ENCODE results near the gene MYO1B. TPM values are rescaled to one million over a fixed set of nuclear protein-coding genes. Genes with fewer than 3 reads are reported as not detected.

The MYO1B gene
- total and polyA plus RNA-seq, 5 donors from 2014 or later = not detected

DNA sequence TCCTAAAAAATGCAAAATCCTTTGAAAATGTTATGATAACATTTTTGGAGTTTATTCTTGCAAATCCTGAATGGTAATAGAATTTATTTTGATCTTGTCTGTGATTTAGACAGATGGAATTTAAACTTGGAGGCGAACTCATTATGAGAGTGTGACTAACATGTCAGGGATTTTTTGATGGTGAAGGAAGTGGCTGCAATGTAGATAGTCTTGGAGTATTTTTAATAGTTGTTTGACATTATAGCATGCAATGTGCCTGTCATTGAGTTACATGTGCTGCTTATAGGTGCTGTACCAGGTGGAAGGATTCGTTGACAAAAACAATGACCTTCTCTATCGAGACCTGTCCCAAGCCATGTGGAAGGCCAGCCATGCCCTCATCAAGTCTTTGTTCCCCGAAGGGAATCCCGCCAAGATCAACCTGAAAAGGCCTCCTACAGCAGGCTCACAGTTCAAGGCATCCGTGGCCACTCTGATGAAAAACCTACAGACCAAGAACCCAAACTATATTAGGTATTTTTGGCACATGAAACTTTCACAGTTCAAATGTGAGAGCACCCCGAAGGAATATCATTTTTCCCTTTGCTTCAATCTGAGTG is 141.8 kb downstream of the MYO1B start:
- peaks cover 0 to 1% (median 0%) of the 10 kb centered on the region in 7 donors for H3K9me3 Mint-ChIP-seq

GRCh38 chr2:191389288-191389687 is 144.1 kb downstream of the MYO1B start:
- Mint-ChIP-seq H3K4me3 (no peak overlapping the region), H3K27me3 (peaks cover 7% of the 10 kb centered on the region)
- H3K4me1 ChIP-seq (ENCODE audit: control insufficient read depth, insufficient read depth, low read length, poor library complexity, severe bottlenecking) = no peaks in the 10 kb centered on the region

More for the DNA sequence above, 141.8 kb downstream of the MYO1B start:
- H3K27ac Mint-ChIP-seq = no peak overlapping the region
- no peaks in the 10 kb centered on the region for H3K27me3 ChIP-seq (ENCODE audit: control insufficient read depth, insufficient read depth, low read length)
- no peaks in the 10 kb centered on the region for H3K36me3 ChIP-seq (ENCODE audit: control insufficient read depth, insufficient read depth, low read length)
- no peak overlapping the region for H3K4me3 ChIP-seq (ENCODE audit: low read depth, low read length)
- DNase-seq = no peak
- H3K4me1 ChIP-seq (ENCODE audit: control insufficient read depth, insufficient read depth, low read length, poor library complexity, severe bottlenecking) = no peaks in the 10 kb centered on the region
- no peaks in the 10 kb centered on the region for H3K36me3 Mint-ChIP-seq
- H3K4me3 Mint-ChIP-seq = no peak overlapping the region
- H3K9me3 ChIP-seq (ENCODE audit: control insufficient read depth in 2 of 2, low read length in 2 of 2) = no peaks in the 10 kb centered on the region
- ATAC-seq (ENCODE audit: low read depth in 2 of 2) = no peak
- H3K4me1 Mint-ChIP-seq = no peaks in the 10 kb centered on the region
- H3K27ac ChIP-seq (ENCODE audit: insufficient read depth, low read length, poor library complexity, severe bottlenecking) = no peak overlapping the region
- peaks cover 1% of the 10 kb centered on the region for H3K27me3 Mint-ChIP-seq

GRCh38 chr2:191391171-191391570 is 146.0 kb downstream of the MYO1B start:
- Histone ChIP-seq H3K36me3 (ENCODE audit: control insufficient read depth, insufficient read depth, low read length) (no peaks in the 10 kb centered on the region), H3K27ac (ENCODE audit: insufficient read depth, low read length, poor library complexity, severe bottlenecking) (no peak overlapping the region), H3K4me3 (ENCODE audit: low read depth, low read length) (no peak overlapping the region), H3K9me3 (ENCODE audit: control insufficient read depth in 2 of 2, low read length in 2 of 2) (no peaks in the 10 kb centered on the region), H3K27me3 (ENCODE audit: control insufficient read depth, insufficient read depth, low read length) (no peaks in the 10 kb centered on the region), H3K4me1 (ENCODE audit: control insufficient read depth, insufficient read depth, low read length, poor library complexity, severe bottlenecking) (no peaks in the 10 kb centered on the region)
- H3K27ac Mint-ChIP-seq = no peak overlapping the region
- H3K9me3 Mint-ChIP-seq = peaks cover 0 to 1% (median 0%) of the 10 kb centered on the region in 7 donors
- H3K27me3 Mint-ChIP-seq = peaks cover 7% of the 10 kb centered on the region
- no peak overlapping the region for H3K4me3 Mint-ChIP-seq
- H3K36me3 Mint-ChIP-seq = no peaks in the 10 kb centered on the region
- ATAC-seq (ENCODE audit: low read depth in 2 of 2) (peak in 1 of 2 donors; percentile 22), DNase-seq (no peak)
- no peaks in the 10 kb centered on the region for H3K4me1 Mint-ChIP-seq

More at GRCh38 chr2:191389288-191389687, 144.1 kb downstream of the MYO1B start:
- H3K36me3 Mint-ChIP-seq = no peaks in the 10 kb centered on the region
- H3K4me1 Mint-ChIP-seq = no peaks in the 10 kb centered on the region
- Histone ChIP-seq H3K27me3 (ENCODE audit: control insufficient read depth, insufficient read depth, low read length) (no peaks in the 10 kb centered on the region), H3K9me3 (ENCODE audit: control insufficient read depth in 2 of 2, low read length in 2 of 2) (no peaks in the 10 kb centered on the region), H3K4me3 (ENCODE audit: low read depth, low read length) (no peak overlapping the region), H3K27ac (ENCODE audit: insufficient read depth, low read length, poor library complexity, severe bottlenecking) (no peak overlapping the region), H3K36me3 (ENCODE audit: control insufficient read depth, insufficient read depth, low read length) (no peaks in the 10 kb centered on the region)
- DNase-seq = no peak
- ATAC-seq (ENCODE audit: low read depth in 2 of 2) = no peak
- no peak overlapping the region for H3K27ac Mint-ChIP-seq
- H3K9me3 Mint-ChIP-seq = peaks cover 0 to 1% (median 0%) of the 10 kb centered on the region in 7 donors

- Histone ChIP-seq H3K4me3 (ENCODE audit: low read depth, low read length) (no peak overlapping the region), H3K27me3 (ENCODE audit: control insufficient read depth, insufficient read depth, low read length) (no peaks in the 10 kb centered on the region), H3K27ac (ENCODE audit: insufficient read depth, low read length, poor library complexity, severe bottlenecking) (no peak overlapping the region), H3K36me3 (ENCODE audit: control insufficient read depth, insufficient read depth, low read length) (no peaks in the 10 kb centered on the region), H3K4me1 (ENCODE audit: control insufficient read depth, insufficient read depth, low read length, poor library complexity, severe bottlenecking) (no peaks in the 10 kb centered on the region), H3K9me3 (ENCODE audit: control insufficient read depth in 2 of 2, low read length in 2 of 2) (no peaks in the 10 kb centered on the region)
- no peaks in the 10 kb centered on the region for H3K4me1 Mint-ChIP-seq
- no peaks in the 10 kb centered on the region for H3K36me3 Mint-ChIP-seq
- no peak overlapping the region for H3K4me3 Mint-ChIP-seq
- ATAC-seq (ENCODE audit: low read depth in 2 of 2) = no peak
- H3K27me3 Mint-ChIP-seq = peaks cover 7% of the 10 kb centered on the region
- DNase-seq = no peak
- H3K9me3 Mint-ChIP-seq = no peaks in the 10 kb centered on the region
- H3K27ac Mint-ChIP-seq = peak overlapping the region in 1 of 3 donors; percentile 50
Measured at GRCh38 chr2:191394043-191394442, 148.8 kb downstream of the MYO1B start.

DNA sequence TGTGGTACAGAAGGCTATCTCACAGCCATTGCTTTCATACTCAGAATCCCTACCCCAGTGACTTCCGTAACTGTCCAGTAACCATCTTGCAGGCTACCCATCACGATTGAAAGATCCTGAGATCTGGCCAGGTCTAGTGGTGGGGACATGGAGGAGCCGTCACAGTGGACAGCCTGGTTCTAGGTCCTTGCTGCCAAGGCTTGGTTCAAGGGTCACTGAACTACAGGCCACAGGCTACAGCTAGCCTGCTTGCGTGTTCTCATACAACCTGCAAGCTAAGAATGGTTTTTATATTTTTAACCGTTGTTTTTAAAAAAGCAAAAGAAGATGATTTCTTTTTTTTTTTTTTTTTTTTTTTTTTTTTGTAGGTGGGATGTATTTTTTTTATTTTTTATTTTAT is 151.6 kb downstream of the MYO1B start:
- peaks cover 2% of the 10 kb centered on the region for H3K27me3 ChIP-seq (ENCODE audit: control insufficient read depth, insufficient read depth, low read length)
- no peaks in the 10 kb centered on the region for H3K9me3 Mint-ChIP-seq
- no peaks in the 10 kb centered on the region for H3K4me1 Mint-ChIP-seq
- no peaks in the 10 kb centered on the region for H3K36me3 ChIP-seq (ENCODE audit: control insufficient read depth, insufficient read depth, low read length)
- DNase-seq (no peak), ATAC-seq (ENCODE audit: low read depth in 2 of 2) (no peak)
- H3K27me3 Mint-ChIP-seq = peaks cover 7% of the 10 kb centered on the region
- H3K27ac Mint-ChIP-seq = no peak overlapping the region
- no peaks in the 10 kb centered on the region for H3K9me3 ChIP-seq (ENCODE audit: control insufficient read depth in 2 of 2, low read length in 2 of 2)
- H3K4me1 ChIP-seq (ENCODE audit: control insufficient read depth, insufficient read depth, low read length, poor library complexity, severe bottlenecking) = no peaks in the 10 kb centered on the region
- H3K27ac ChIP-seq (ENCODE audit: insufficient read depth, low read length, poor library complexity, severe bottlenecking) = no peak overlapping the region
- H3K4me3 ChIP-seq (ENCODE audit: low read depth, low read length) = no peak overlapping the region
- no peak overlapping the region for H3K4me3 Mint-ChIP-seq
- no peaks in the 10 kb centered on the region for H3K36me3 Mint-ChIP-seq

DNA sequence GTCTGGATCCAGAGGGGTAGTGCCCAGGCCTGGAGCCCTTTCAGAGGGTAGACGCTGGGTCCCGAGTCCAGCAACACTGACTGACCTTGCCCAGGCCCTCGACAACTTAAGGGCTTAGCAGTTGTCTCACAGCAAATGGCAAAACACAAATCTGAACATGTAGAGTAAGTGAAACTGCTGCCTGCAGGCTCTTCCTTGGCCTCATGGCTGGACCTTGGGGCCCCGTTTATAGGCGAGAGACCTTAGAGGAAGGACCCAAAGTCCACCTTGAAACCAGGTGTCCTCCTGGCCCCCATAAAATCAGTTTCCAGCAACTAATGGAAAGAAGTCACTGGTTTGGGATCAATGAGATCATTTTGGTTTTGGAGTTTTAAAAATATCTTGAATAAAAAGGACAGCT is 154.4 kb downstream of the MYO1B start:
- no peaks in the 10 kb centered on the region for H3K36me3 Mint-ChIP-seq
- H3K4me3 Mint-ChIP-seq = no peak overlapping the region
- ATAC-seq (ENCODE audit: low read depth in 2 of 2) = no peak
- Histone ChIP-seq H3K4me3 (ENCODE audit: low read depth, low read length) (no peak overlapping the region), H3K36me3 (ENCODE audit: control insufficient read depth, insufficient read depth, low read length) (no peaks in the 10 kb centered on the region), H3K27ac (ENCODE audit: insufficient read depth, low read length, poor library complexity, severe bottlenecking) (no peak overlapping the region), H3K9me3 (ENCODE audit: control insufficient read depth in 2 of 2, low read length in 2 of 2) (no peaks in the 10 kb centered on the region), H3K4me1 (ENCODE audit: control insufficient read depth, insufficient read depth, low read length, poor library complexity, severe bottlenecking) (no peaks in the 10 kb centered on the region), H3K27me3 (ENCODE audit: control insufficient read depth, insufficient read depth, low read length) (peaks cover 2% of the 10 kb centered on the region)
- peaks cover 6% of the 10 kb centered on the region for H3K27me3 Mint-ChIP-seq
- no peaks in the 10 kb centered on the region for H3K4me1 Mint-ChIP-seq
- H3K9me3 Mint-ChIP-seq = peaks cover 0 to 2% (median 0%) of the 10 kb centered on the region in 7 donors
- no peak overlapping the region for H3K27ac Mint-ChIP-seq
- no peak for DNase-seq

DNA sequence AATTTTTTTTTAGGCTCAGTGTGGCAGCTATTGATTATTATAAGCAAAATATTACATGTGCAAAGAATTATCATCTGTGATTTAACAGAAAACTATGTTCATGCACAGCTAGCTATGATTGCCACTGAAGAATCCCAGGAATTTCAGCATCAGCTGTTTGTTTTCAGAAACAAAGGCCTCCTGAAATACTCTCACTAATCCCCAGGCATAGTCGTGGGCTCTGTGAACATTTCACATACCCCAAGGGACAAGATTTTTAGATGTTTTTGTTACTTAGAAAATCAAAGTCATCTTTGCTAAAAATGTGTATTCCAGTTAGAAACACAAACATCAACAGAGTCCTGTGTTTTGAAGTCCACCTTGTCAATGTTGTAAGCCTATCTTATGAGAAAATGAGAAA is 156.1 kb downstream of the MYO1B start:
- DNase-seq (no peak), ATAC-seq (ENCODE audit: low read depth in 2 of 2) (no peak)
- Histone ChIP-seq H3K36me3 (ENCODE audit: control insufficient read depth, insufficient read depth, low read length) (no peaks in the 10 kb centered on the region), H3K4me1 (ENCODE audit: control insufficient read depth, insufficient read depth, low read length, poor library complexity, severe bottlenecking) (no peaks in the 10 kb centered on the region), H3K27ac (ENCODE audit: insufficient read depth, low read length, poor library complexity, severe bottlenecking) (no peak overlapping the region), H3K27me3 (ENCODE audit: control insufficient read depth, insufficient read depth, low read length) (peaks cover 2% of the 10 kb centered on the region), H3K9me3 (ENCODE audit: control insufficient read depth in 2 of 2, low read length in 2 of 2) (no peaks in the 10 kb centered on the region), H3K4me3 (ENCODE audit: low read depth, low read length) (no peak overlapping the region)
- Mint-ChIP-seq H3K36me3 (no peaks in the 10 kb centered on the region), H3K4me1 (no peaks in the 10 kb centered on the region), H3K27me3 (peaks cover 6% of the 10 kb centered on the region), H3K27ac (no peak overlapping the region), H3K4me3 (no peak overlapping the region), H3K9me3 (peaks cover 0 to 2% (median 0%) of the 10 kb centered on the region in 7 donors)

DNA sequence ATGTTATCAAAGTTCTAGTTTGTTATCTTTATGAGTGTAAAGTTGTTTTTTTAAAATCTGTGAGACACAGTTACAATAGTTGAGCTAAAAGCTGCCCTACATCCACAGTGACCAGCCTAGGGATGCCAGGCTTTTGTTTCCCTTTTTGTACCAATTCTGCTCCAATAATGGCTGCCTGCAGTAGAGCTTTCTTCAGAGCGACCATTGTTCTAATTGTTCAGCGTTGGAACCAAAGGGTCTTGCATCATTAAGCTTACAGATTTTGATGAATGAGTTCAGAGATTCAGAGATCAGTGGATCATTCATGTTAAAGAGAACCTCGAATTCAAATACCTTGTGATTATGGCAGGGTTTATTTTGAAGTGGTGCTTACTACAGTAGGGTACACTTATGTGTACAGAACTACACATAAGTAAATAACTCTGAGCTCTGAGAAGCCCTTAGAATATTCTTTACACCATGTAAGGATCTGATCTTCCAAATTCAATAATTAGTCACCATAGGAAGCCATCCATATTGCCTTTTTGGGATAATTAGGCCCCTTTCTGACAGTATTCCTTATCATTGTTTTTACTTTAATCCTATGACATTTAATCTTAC is 157.9 kb downstream of the MYO1B start:
- peaks cover 12% of the 10 kb centered on the region for H3K27me3 Mint-ChIP-seq
- Histone ChIP-seq H3K4me1 (ENCODE audit: control insufficient read depth, insufficient read depth, low read length, poor library complexity, severe bottlenecking) (no peaks in the 10 kb centered on the region), H3K27ac (ENCODE audit: insufficient read depth, low read length, poor library complexity, severe bottlenecking) (no peak overlapping the region), H3K4me3 (ENCODE audit: low read depth, low read length) (no peak overlapping the region), H3K36me3 (ENCODE audit: control insufficient read depth, insufficient read depth, low read length) (no peaks in the 10 kb centered on the region), H3K9me3 (ENCODE audit: control insufficient read depth in 2 of 2, low read length in 2 of 2) (no peaks in the 10 kb centered on the region), H3K27me3 (ENCODE audit: control insufficient read depth, insufficient read depth, low read length) (peaks cover 5% of the 10 kb centered on the region)
- peaks cover 0 to 2% (median 0%) of the 10 kb centered on the region in 7 donors for H3K9me3 Mint-ChIP-seq
- no peaks in the 10 kb centered on the region for H3K4me1 Mint-ChIP-seq
- ATAC-seq (ENCODE audit: low read depth in 2 of 2) (no peak), DNase-seq (no peak)
- no peaks in the 10 kb centered on the region for H3K36me3 Mint-ChIP-seq
- H3K27ac Mint-ChIP-seq = no peak overlapping the region
- H3K4me3 Mint-ChIP-seq = no peak overlapping the region

Data from CD4-positive, CD25-positive, alpha-beta regulatory T cell (primary cell).